CD14-positive monocyte (primary cell): ENCODE results near the gene IFITM10. TPM values are rescaled to one million over a fixed set of nuclear protein-coding genes. Genes with fewer than 3 reads are reported as not detected.

Source experiments
- DNase-seq, 3 donors: peaks; one replicate each; pipeline ENCODE4 v3.0.0-alpha.2; 2011 to 2022
- H2AFZ ChIP-seq: 2 replicates; pipeline ENCODE4 v1.6.0; 2012; ENCODE audit warnings: mild to moderate bottlenecking, low read depth, low read length, inconsistent platforms; ENCODE audit not compliant: insufficient read depth, poor library complexity, severe bottlenecking
- H3K27ac ChIP-seq, 2 donors: 1 replicate in 1 of 2; 2 replicates in 1 of 2; pipeline ENCODE4 v1.5.1; 2012 to 2013; ENCODE audit warnings: low read length in 2 of 2, control low read depth in 1 of 2, inconsistent platforms in 1 of 2, low read depth in 1 of 2, mild to moderate bottlenecking in 1 of 2
- H3K27me3 ChIP-seq, 2 donors: one replicate each; pipeline versions ENCODE4 v1.6.0 to v1.6.1; 2011 to 2013; ENCODE audit warnings: low read length in 2 of 2; ENCODE audit not compliant: control insufficient read depth in 2 of 2, insufficient read depth in 2 of 2
- H3K36me3 ChIP-seq, 2 donors: replicated peaks in 1 of 2; 1 replicate in 1 of 2; 2 replicates in 1 of 2; pipeline versions ENCODE4 v1.5.1 to v1.6.1; 2012 to 2013; ENCODE audit warnings: low read length in 2 of 2, control low read depth in 1 of 2, inconsistent platforms in 1 of 2, mild to moderate bottlenecking in 1 of 2; ENCODE audit not compliant: insufficient read depth in 2 of 2, control insufficient read depth in 1 of 2
- H3K4me1 ChIP-seq, 2 donors: 1 replicate in 1 of 2; 2 replicates in 1 of 2; pipeline versions ENCODE4 v1.5.1 to v1.6.1; 2012 to 2013; ENCODE audit warnings: low read length in 2 of 2, control low read depth in 1 of 2, inconsistent platforms in 1 of 2, mild to moderate bottlenecking in 1 of 2, moderate library complexity in 1 of 2; ENCODE audit not compliant: insufficient read depth in 2 of 2, control insufficient read depth in 1 of 2
- H3K4me2 ChIP-seq: replicated peaks from 2 replicates; pipeline ENCODE3; 2012; ENCODE audit warnings: low read length, moderate library complexity, mild to moderate bottlenecking; ENCODE audit not compliant: poor library complexity, severe bottlenecking; ENCODE audit errors: extremely low read depth
- H3K4me3 ChIP-seq, 3 experiments: fragments of 200-600 bp in 1 of 3; sonication (generic) in 1 of 3; replicated peaks in 1 of 3; 1 replicate in 2 of 3; 2 replicates in 1 of 3; pipeline ENCODE4 v1.5.1; 2011 to 2013; ENCODE audit warnings: low read length in 3 of 3, mild to moderate bottlenecking in 3 of 3, control low read depth in 2 of 3, low read depth in 2 of 3, inconsistent platforms in 1 of 3, moderate library complexity in 1 of 3
- H3K79me2 ChIP-seq: 2 replicates; pipeline ENCODE4 v1.6.0; 2012; ENCODE audit warnings: mild to moderate bottlenecking, control low read depth, inconsistent platforms, low read length, moderate library complexity; ENCODE audit not compliant: insufficient read depth
- H3K9ac ChIP-seq: 2 replicates; pipeline ENCODE4 v1.6.0; 2017; ENCODE audit warnings: low read length, mild to moderate bottlenecking; ENCODE audit not compliant: insufficient read depth, poor library complexity, severe bottlenecking
- H3K9me3 ChIP-seq, 2 donors: replicated peaks in 1 of 2; 1 replicate in 1 of 2; 2 replicates in 1 of 2; pipeline versions ENCODE4 v1.5.1 to v1.6.1; 2012 to 2013; ENCODE audit warnings: low read length in 2 of 2, control low read depth in 1 of 2; ENCODE audit not compliant: control insufficient read depth in 1 of 2, insufficient read depth in 1 of 2
- H4K20me1 ChIP-seq: 2 replicates; pipeline ENCODE4 v1.6.0; 2012; ENCODE audit warnings: mild to moderate bottlenecking, low read length, control low read depth, moderate library complexity; ENCODE audit not compliant: insufficient read depth
- H3K27ac Mint-ChIP-seq, 7 donors: one replicate each; pipeline ENCODE4 v1.8.0; 2020; ENCODE audit warnings: mild to moderate bottlenecking in 7 of 7, mixed read lengths in 7 of 7, moderate library complexity in 6 of 7, inconsistent platforms in 2 of 7
- H3K27me3 Mint-ChIP-seq, 3 donors: one replicate each; pipeline ENCODE4 v1.8.0; 2021 to 2022; ENCODE audit warnings: low read depth in 3 of 3, mild to moderate bottlenecking in 3 of 3, mixed read lengths in 3 of 3, moderate library complexity in 3 of 3, inconsistent platforms in 1 of 3
- H3K36me3 Mint-ChIP-seq, 2 donors: one replicate each; pipeline ENCODE4 v1.8.0; 2020; ENCODE audit warnings: mixed read lengths in 2 of 2, inconsistent platforms in 1 of 2, mild to moderate bottlenecking in 1 of 2
- H3K4me1 Mint-ChIP-seq: one replicate; pipeline ENCODE4 v1.8.0; 2020; ENCODE audit warnings: mild to moderate bottlenecking, mixed read lengths
- H3K4me3 Mint-ChIP-seq, 2 donors: one replicate each; pipeline ENCODE4 v1.8.0; 2020; ENCODE audit warnings: mild to moderate bottlenecking in 2 of 2, mixed read lengths in 2 of 2, moderate library complexity in 1 of 2
- H3K9me3 Mint-ChIP-seq, 7 donors: one replicate each; pipeline ENCODE4 v1.8.0; 2020 to 2022; ENCODE audit warnings: mixed read lengths in 7 of 7, mild to moderate bottlenecking in 6 of 7, moderate library complexity in 6 of 7, inconsistent platforms in 2 of 7
- WGBS: methylation state at CpG from one replicate; pipeline ENCODE4 v1.1.5; 2013; ENCODE audit warnings: missing lambda C conversion rate; ENCODE audit not compliant: insufficient coverage; 5-methylcytosine and 5-hydroxymethylcytosine counted together
- intact Hi-C, 2 donors: fragments of 100-400 bp; cut with micrococcal nuclease; formaldehyde crosslinking; loops; one replicate each; pipeline versions ENCODE4 v1.15.0 to v1.15.1; 2023
- polyA plus RNA-seq, 3 donors: library from polyadenylated mRNA; depleted of rRNA in 1 of 3; unstranded in 2 of 3; stranded (reverse) in 1 of 3; fragments of 300-500 nt in 2 of 3; fragments of >200 nt in 1 of 3; fragmentation: Illumina TruSeq in 2 of 3; gene quantifications; 1 replicate in 2 of 3; 2 replicates in 1 of 3; pipeline ENCODE4 v1.2.3, GENCODE V29; 2012 to 2021
- TF ChIP-seq, protein P1 (sequence below): fragments of 200-600 bp; IDR thresholded peaks from one replicate; pipeline ENCODE4 v1.8.0; 2022; ENCODE audit warnings: antibody characterized with exemption, mild to moderate bottlenecking

IFITM10 gene
- polyA plus RNA-seq, 3 donors = 2.4 TPM; not detected in 2

DNA sequence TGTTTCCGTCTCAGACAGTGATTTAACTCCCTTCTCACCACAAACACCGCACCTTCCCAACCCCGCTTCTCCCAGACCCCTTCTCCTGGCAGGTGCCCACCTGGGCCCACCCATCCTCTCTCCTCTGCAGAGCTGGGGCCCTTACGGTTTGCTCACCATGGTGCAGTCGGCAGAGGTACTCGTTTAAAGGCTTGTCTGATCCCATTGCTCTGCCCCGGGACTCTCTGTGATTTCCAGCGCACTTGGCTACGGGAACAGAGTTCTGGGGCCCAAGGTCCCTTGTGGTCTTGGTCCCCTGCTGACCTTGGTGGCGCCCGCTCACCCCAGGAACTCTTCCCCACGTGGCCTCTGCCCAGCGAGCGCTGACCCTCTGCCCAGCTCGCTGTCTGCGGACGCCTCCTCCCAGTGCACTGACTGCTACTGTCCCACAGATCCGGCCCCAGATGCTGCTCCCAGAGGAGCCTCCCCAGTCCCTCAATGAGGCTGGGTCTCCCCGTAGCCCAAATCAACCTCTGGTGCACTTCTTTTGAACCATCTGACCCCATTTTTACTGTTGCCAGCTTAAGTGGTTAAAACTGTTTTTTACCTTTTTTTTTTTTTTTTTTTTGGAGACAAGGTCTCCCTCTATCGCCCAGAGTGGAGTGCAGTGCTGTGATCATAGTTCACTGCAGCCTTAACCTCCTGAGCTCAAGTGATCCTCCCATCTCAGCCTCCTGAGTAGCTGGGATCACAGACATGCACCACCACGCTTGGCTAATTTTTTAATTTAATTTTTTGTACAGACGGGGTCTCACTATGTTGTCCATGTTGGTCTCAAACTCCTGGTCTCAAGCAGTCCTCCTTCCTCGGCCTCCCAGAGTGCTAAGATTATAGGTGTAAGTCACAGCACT is 34.6 kb upstream of the IFITM10 start:
- Histone ChIP-seq H3K36me3 (no peaks in the 10 kb centered on the region), H3K27me3 (no peaks in the 10 kb centered on the region), H3K4me1 (peaks cover 62 to 69% of the 10 kb centered on the region in 2 donors), H3K27ac (no peak overlapping the region), H3K9me3 (no peaks in the 10 kb centered on the region), H3K79me2 (no peaks in the 10 kb centered on the region), H3K9ac (no peak overlapping the region), H2AFZ (no peak overlapping the region), H4K20me1 (no peaks in the 10 kb centered on the region), H3K4me3 (no peak overlapping the region), H3K4me2 (no peak overlapping the region)
- Mint-ChIP-seq H3K9me3 (peaks cover 0 to 3% (median 0%) of the 10 kb centered on the region in 7 donors), H3K27me3 (peaks cover 2 to 13% (median 3%) of the 10 kb centered on the region in 3 donors), H3K4me3 (no peak overlapping the region), H3K36me3 (peaks cover 4 to 5% of the 10 kb centered on the region in 2 donors), H3K27ac (peak overlapping the region in 6 of 7 donors; percentile 74 to 100 (median 94)), H3K4me1 (peaks cover 73% of the 10 kb centered on the region)
- intact Hi-C loops = loop anchor here in 1 of 2 donors (5.0 kb wide), 2 partner anchors 38 to 67 kb away; partner anchors contain the start of gene LSP1
- no peak for DNase-seq
- 96% methylated on average over 19 of the region's 23 CpGs for WGBS
- TF ChIP-seq, protein P1, sequence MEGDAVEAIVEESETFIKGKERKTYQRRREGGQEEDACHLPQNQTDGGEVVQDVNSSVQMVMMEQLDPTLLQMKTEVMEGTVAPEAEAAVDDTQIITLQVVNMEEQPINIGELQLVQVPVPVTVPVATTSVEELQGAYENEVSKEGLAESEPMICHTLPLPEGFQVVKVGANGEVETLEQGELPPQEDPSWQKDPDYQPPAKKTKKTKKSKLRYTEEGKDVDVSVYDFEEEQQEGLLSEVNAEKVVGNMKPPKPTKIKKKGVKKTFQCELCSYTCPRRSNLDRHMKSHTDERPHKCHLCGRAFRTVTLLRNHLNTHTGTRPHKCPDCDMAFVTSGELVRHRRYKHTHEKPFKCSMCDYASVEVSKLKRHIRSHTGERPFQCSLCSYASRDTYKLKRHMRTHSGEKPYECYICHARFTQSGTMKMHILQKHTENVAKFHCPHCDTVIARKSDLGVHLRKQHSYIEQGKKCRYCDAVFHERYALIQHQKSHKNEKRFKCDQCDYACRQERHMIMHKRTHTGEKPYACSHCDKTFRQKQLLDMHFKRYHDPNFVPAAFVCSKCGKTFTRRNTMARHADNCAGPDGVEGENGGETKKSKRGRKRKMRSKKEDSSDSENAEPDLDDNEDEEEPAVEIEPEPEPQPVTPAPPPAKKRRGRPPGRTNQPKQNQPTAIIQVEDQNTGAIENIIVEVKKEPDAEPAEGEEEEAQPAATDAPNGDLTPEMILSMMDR = no peak

DNA sequence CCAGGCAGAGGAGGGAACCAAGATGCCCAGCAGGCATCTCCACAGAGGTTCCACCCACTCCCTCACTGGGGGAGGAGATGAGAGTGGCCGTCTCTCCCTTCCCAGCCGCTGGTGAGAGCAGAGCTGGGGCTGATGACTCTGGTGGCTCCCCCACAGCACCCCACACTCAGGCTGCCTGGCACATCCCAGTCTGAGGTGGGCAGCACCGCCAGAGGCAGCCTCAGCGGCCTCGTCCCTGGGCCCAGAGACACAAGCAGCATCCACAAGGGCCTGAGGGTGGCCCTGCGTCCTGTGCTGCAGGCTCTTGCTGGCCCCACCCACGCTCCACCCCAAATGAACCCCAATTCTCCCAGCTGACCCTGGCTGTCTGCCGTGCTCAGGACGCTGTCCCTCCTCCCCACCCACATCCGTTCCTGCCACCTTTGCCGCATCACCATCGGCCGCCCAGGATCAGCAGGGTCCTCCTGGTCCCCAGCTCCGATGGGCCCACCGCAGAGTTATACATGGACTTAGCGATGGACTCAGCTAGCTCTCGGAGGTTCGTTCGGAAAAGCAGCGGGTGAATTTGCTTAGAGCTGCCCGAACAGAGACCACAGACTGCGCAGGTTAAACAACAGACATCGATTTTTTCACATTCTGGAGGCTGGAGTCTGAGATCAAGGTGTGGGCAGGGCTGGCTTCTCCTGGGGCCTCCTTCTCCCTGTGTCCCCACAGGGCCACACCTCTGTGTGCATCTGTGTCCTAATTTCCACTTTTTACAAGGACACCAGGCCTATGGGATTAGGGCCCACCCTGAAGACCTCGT is 33.5 kb upstream of the IFITM10 start:
- 95% methylated on average over 20 of the region's 24 CpGs for WGBS
- Mint-ChIP-seq H3K27me3 (peaks cover 2 to 10% (median 4%) of the 10 kb centered on the region in 3 donors), H3K4me3 (peak overlapping the region; percentile 64 to 83), H3K36me3 (peaks cover 5 to 7% of the 10 kb centered on the region in 2 donors), H3K9me3 (peaks cover 0 to 3% (median 0%) of the 10 kb centered on the region in 7 donors), H3K27ac (peak overlapping the region; percentile 98 to 100 (median 98)), H3K4me1 (peaks cover 84% of the 10 kb centered on the region)
- Histone ChIP-seq H3K4me3 (peak overlapping the region in 1 of 3 experiments; percentile 46), H3K36me3 (no peaks in the 10 kb centered on the region), H3K79me2 (no peaks in the 10 kb centered on the region), H3K27ac (peak overlapping the region; percentile 96 to 99), H3K4me1 (peaks cover 72 to 80% of the 10 kb centered on the region in 2 donors), H2AFZ (no peak overlapping the region), H3K9me3 (no peaks in the 10 kb centered on the region), H3K27me3 (no peaks in the 10 kb centered on the region), H4K20me1 (no peaks in the 10 kb centered on the region), H3K4me2 (peak overlapping the region; percentile 53), H3K9ac (peak overlapping the region; percentile 79)
- intact Hi-C loops = loop anchor here in 1 of 2 donors (2.0 to 5.0 kb wide), 2 partner anchors 21 to 68 kb away; partner anchors contain the start of genes CTSD and LSP1
- DNase-seq = peak in 1 of 3 donors; percentile 10
- TF ChIP-seq, protein P1 = no peak
